H1 (cell line): ENCODE results near the gene TCIRG1.

Experiments used
- BACH1 ChIP-seq: IDR thresholded peaks from 2 replicates; pipeline ENCODE4 v1.6.1; 2012; ENCODE audit warnings: low read length, improper control_type of control experiment
- CBX5 ChIP-seq: fragments of 300-800, 300-1000 bp; sonication (generic); IDR thresholded peaks from 2 replicates; pipeline ENCODE4 v1.7.1; 2016; ENCODE audit warnings: antibody characterized with exemption, low read length, low read depth
- EGR1 ChIP-seq: IDR thresholded peaks from 2 replicates; pipeline ENCODE4 v1.6.1; 2011; ENCODE audit warnings: low read depth, low read length, borderline replicate concordance
- NRF1 ChIP-seq: IDR thresholded peaks from 2 replicates; pipeline ENCODE4 v1.6.1; 2011; ENCODE audit warnings: mild to moderate bottlenecking, low read depth, low read length, improper control_type of control experiment
- POLR2A ChIP-seq, 2 experiments: IDR thresholded peaks; 1 replicate in 1 of 2; 2 replicates in 1 of 2; pipeline ENCODE4 v1.6.1; 2011; ENCODE audit warnings: low read depth in 2 of 2, low read length in 2 of 2, mild to moderate bottlenecking in 2 of 2; ENCODE audit errors: control extremely low read depth in 1 of 2
- POLR2AphosphoS5 ChIP-seq: IDR thresholded peaks from 2 replicates; pipeline ENCODE4 v1.6.1; 2011; ENCODE audit warnings: low read depth, low read length
- POU5F1 ChIP-seq: IDR thresholded peaks from 2 replicates; pipeline ENCODE4 v1.6.1; 2011; ENCODE audit warnings: low read depth, mild to moderate bottlenecking, low read length, moderate library complexity
- TEAD4 ChIP-seq: IDR thresholded peaks from 2 replicates; pipeline ENCODE4 v1.6.1; 2012; ENCODE audit warnings: low read depth, low read length, inconsistent platforms, mixed read lengths
- ZNF274 ChIP-seq: IDR thresholded peaks from 2 replicates; pipeline ENCODE4 v1.7.0; 2012; ENCODE audit warnings: low read length, borderline replicate concordance; ENCODE audit errors: extremely low read depth
- TF ChIP-seq, protein P1 (sequence below), 3 experiments: IDR thresholded peaks; 1 replicate in 2 of 3; 2 replicates in 1 of 3; pipeline versions ENCODE4 v1.5.1 to v1.6.1; 2011; ENCODE audit warnings: low read length in 3 of 3, mild to moderate bottlenecking in 3 of 3, inconsistent platforms in 2 of 3, low read depth in 1 of 3, moderate library complexity in 1 of 3; ENCODE audit not compliant: insufficient read depth in 1 of 3; ENCODE audit errors: control extremely low read depth in 1 of 3
- TF ChIP-seq, protein P2 (sequence below): IDR thresholded peaks from 2 replicates; pipeline ENCODE4 v1.6.1; 2012; ENCODE audit warnings: low read length, inconsistent platforms

GRCh38 chr11:68081691-68082090 lies 42.9 kb downstream of the TCIRG1 start:
- TF ChIP-seq ZNF274 = no peak
- TF ChIP-seq BACH1 = no peak
- no peak for TF ChIP-seq POU5F1
- TF ChIP-seq, protein P1, sequence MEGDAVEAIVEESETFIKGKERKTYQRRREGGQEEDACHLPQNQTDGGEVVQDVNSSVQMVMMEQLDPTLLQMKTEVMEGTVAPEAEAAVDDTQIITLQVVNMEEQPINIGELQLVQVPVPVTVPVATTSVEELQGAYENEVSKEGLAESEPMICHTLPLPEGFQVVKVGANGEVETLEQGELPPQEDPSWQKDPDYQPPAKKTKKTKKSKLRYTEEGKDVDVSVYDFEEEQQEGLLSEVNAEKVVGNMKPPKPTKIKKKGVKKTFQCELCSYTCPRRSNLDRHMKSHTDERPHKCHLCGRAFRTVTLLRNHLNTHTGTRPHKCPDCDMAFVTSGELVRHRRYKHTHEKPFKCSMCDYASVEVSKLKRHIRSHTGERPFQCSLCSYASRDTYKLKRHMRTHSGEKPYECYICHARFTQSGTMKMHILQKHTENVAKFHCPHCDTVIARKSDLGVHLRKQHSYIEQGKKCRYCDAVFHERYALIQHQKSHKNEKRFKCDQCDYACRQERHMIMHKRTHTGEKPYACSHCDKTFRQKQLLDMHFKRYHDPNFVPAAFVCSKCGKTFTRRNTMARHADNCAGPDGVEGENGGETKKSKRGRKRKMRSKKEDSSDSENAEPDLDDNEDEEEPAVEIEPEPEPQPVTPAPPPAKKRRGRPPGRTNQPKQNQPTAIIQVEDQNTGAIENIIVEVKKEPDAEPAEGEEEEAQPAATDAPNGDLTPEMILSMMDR (IDR thresholded peaks at IDR 0.05; ENCODE audit: control extremely low read depth in 1 of 3, insufficient read depth in 1 of 3, low read depth in 1 of 3, low read length in 3 of 3) = no peak
- TF ChIP-seq NRF1 = no peak
- no peak for TF ChIP-seq POLR2AphosphoS5
- no peak for TF ChIP-seq TEAD4
- TF ChIP-seq POLR2A (IDR thresholded peaks at IDR 0.05; ENCODE audit: control extremely low read depth in 1 of 2, low read depth in 2 of 2, low read length in 2 of 2) = no peak
- TF ChIP-seq, protein P2, sequence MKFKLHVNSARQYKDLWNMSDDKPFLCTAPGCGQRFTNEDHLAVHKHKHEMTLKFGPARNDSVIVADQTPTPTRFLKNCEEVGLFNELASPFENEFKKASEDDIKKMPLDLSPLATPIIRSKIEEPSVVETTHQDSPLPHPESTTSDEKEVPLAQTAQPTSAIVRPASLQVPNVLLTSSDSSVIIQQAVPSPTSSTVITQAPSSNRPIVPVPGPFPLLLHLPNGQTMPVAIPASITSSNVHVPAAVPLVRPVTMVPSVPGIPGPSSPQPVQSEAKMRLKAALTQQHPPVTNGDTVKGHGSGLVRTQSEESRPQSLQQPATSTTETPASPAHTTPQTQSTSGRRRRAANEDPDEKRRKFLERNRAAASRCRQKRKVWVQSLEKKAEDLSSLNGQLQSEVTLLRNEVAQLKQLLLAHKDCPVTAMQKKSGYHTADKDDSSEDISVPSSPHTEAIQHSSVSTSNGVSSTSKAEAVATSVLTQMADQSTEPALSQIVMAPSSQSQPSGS = no peak
- TF ChIP-seq CBX5 = no peak
- TF ChIP-seq EGR1 = no peak
